Measurements from ENCODE around the gene TPM1. TPM values are rescaled to one million over a fixed set of nuclear protein-coding genes. Genes with fewer than 3 reads are reported as not detected.

The TPM1 gene
- total and polyA plus RNA-seq, 3 donors from 2014 or later = 126 to 135 (median 126) TPM

GRCh38 chr15:63008333-63009049, 34.1 kb upstream of the TPM1 start:
- Histone ChIP-seq H3K27ac (no peak overlapping the region), H3K4me3 (no peak overlapping the region), H3K4me1 (peaks cover 5% of the 10 kb centered on the region), H3K9me3 (no peaks in the 10 kb centered on the region), H3K27me3 (no peaks in the 10 kb centered on the region), H3K36me3 (ENCODE audit: low read depth, missing control alignments) (no peaks in the 10 kb centered on the region)
- no peak for DNase-seq
- 93 to 95% methylated on average over 6 of the region's 6 CpGs for WGBS, 2 donors
- intact Hi-C loops (cut with DNase I; ENCODE audit: low total_unique reads) = no loop called here
- TF ChIP-seq POLR2A (IDR thresholded peaks at IDR 0.05) = no peak
- no peak for TF ChIP-seq CTCF (IDR thresholded peaks at IDR 0.05)

- no peak for DNase-seq
- Histone ChIP-seq H3K27me3 (no peaks in the 10 kb centered on the region), H3K4me3 (no peak overlapping the region), H3K9me3 (no peaks in the 10 kb centered on the region), H3K36me3 (ENCODE audit: low read depth, missing control alignments) (no peaks in the 10 kb centered on the region), H3K27ac (no peak overlapping the region), H3K4me1 (peaks cover 5% of the 10 kb centered on the region)
- intact Hi-C loops (cut with DNase I; ENCODE audit: low total_unique reads) = no loop called here
- TF ChIP-seq CTCF (IDR thresholded peaks at IDR 0.05) = no peak
- TF ChIP-seq POLR2A (IDR thresholded peaks at IDR 0.05) = no peak
- 76 to 78% methylated on average over 3 of the region's 3 CpGs for WGBS, 2 donors
Measured at GRCh38 chr15:63010386-63010785, 32.2 kb upstream of the TPM1 start.

GRCh38 chr15:63010920-63011693, 31.4 kb upstream of the TPM1 start:
- TF ChIP-seq POLR2A (IDR thresholded peaks at IDR 0.05) (no peak), CTCF (IDR thresholded peaks at IDR 0.05) (no peak)
- no peaks in the 10 kb centered on the region for H3K27me3 ChIP-seq
- intact Hi-C loops (cut with DNase I; ENCODE audit: low total_unique reads) = no loop called here
- DNase-seq = no peak
- no peak overlapping the region for H3K27ac ChIP-seq
- H3K4me1 ChIP-seq = peaks cover 5% of the 10 kb centered on the region
- WGBS, 2 donors = 90 to 94% methylated on average over 7 of the region's 7 CpGs
- no peaks in the 10 kb centered on the region for H3K36me3 ChIP-seq (ENCODE audit: low read depth, missing control alignments)
- no peak overlapping the region for H3K4me3 ChIP-seq
- H3K9me3 ChIP-seq = no peaks in the 10 kb centered on the region

GRCh38 chr15:63012444-63012843, 30.1 kb upstream of the TPM1 start:
- H3K27me3 ChIP-seq = no peaks in the 10 kb centered on the region
- no peak for DNase-seq
- H3K4me3 ChIP-seq = no peak overlapping the region
- peaks cover 5% of the 10 kb centered on the region for H3K4me1 ChIP-seq
- H3K36me3 ChIP-seq (ENCODE audit: low read depth, missing control alignments) = no peaks in the 10 kb centered on the region
- intact Hi-C loops (cut with DNase I; ENCODE audit: low total_unique reads) = no loop called here
- H3K9me3 ChIP-seq = no peaks in the 10 kb centered on the region
- WGBS, 2 donors = 91 to 97% methylated on average over 6 of the region's 6 CpGs
- TF ChIP-seq CTCF (IDR thresholded peaks at IDR 0.05) = no peak
- no peak for TF ChIP-seq POLR2A (IDR thresholded peaks at IDR 0.05)
- no peak overlapping the region for H3K27ac ChIP-seq
